Measurements from ENCODE around the gene TOMM40.
"Not testable (repeated sequence)": the region's sequence is repeated elsewhere in the genome, so short reads cannot be mapped to it uniquely, and the experiment has no call there.

The TOMM40 gene

GRCh38 chr19:44897835-44898234 is 6.8 kb downstream of the TOMM40 start:
- DNase-seq (ENCODE audit: low spot score), result no peak

GRCh38 chr19:44900328-44901244 is 9.5 kb downstream of the TOMM40 start:
- no peak for DNase-seq (ENCODE audit: low spot score)

GRCh38 chr19:44903216-44903601 is 12.2 kb downstream of the TOMM40 start:
- no peak for DNase-seq (ENCODE audit: low spot score)

- peak; percentile 40 for DNase-seq (ENCODE audit: low spot score)
These were observed 12.8 kb downstream of the TOMM40 start for GRCh38 chr19:44903602-44904425.

- no peak for DNase-seq (ENCODE audit: low spot score)
These were observed 13.5 kb downstream of the TOMM40 start for GRCh38 chr19:44904426-44904994.

- DNase-seq (ENCODE audit: low spot score), result peak; percentile 53
These were observed 14.5 kb downstream of the TOMM40 start, which contains the start of gene APOE for GRCh38 chr19:44905437-44906160. Gene APOE, plus strand, starts transcription at chr19:44905796. Its CDS starts 829 bp downstream, at chr19:44906625.

- no peak for DNase-seq (ENCODE audit: low spot score)
These were observed 16.6 kb downstream of the TOMM40 start for GRCh38 chr19:44907613-44908012.

- DNase-seq (ENCODE audit: low spot score), result no peak
These were observed 17.2 kb downstream of the TOMM40 start for GRCh38 chr19:44908074-44908835.

GRCh38 chr19:44908836-44909261 is 17.8 kb downstream of the TOMM40 start:
- DNase-seq (ENCODE audit: low spot score), result no peak

- DNase-seq (ENCODE audit: low spot score), result no peak
These were observed 18.7 kb downstream of the TOMM40 start for GRCh38 chr19:44909775-44910174.

GRCh38 chr19:44911896-44912295 is 20.8 kb downstream of the TOMM40 start:
- DNase-seq (ENCODE audit: low spot score), result not testable (repeated sequence)

GRCh38 chr19:44912854-44913253 is 21.8 kb downstream of the TOMM40 start:
- DNase-seq (ENCODE audit: low spot score), result no peak

GRCh38 chr19:44913512-44914432 is 22.7 kb downstream of the TOMM40 start:
- DNase-seq (ENCODE audit: low spot score), result not testable (repeated sequence)

GRCh38 chr19:44914433-44915206 is 23.6 kb downstream of the TOMM40 start, which contains the start of gene APOC1:
Gene APOC1, plus strand, starts transcription at chr19:44914608. Its CDS starts 284 bp downstream, at chr19:44914892.
- peak; percentile 90 for DNase-seq (ENCODE audit: low spot score)

GRCh38 chr19:44924243-44924725 is 33.2 kb downstream of the TOMM40 start:
- no peak for DNase-seq (ENCODE audit: low spot score)

GRCh38 chr19:44925114-44925891 is 34.2 kb downstream of the TOMM40 start:
- DNase-seq (ENCODE audit: low spot score), result no peak

GRCh38 chr19:44926245-44927077 is 35.4 kb downstream of the TOMM40 start:
- DNase-seq (ENCODE audit: low spot score), result not testable (repeated sequence)

Data from SW480 (cell line).